Liver (tissue), 9 donors: ENCODE results near the gene FAM9A. TPM values are rescaled to one million over a fixed set of nuclear protein-coding genes. Genes with fewer than 3 reads are reported as not detected.

Experiments used
- DNase-seq: peaks from one replicate; pipeline ENCODE4 v3.0.0-alpha.2; 2017; ENCODE audit warnings: low spot score
- H3K27ac ChIP-seq, 2 donors: one replicate each; pipeline ENCODE4 v1.7.0; 2013; ENCODE audit warnings: inconsistent platforms in 2 of 2, low read length in 2 of 2, control low read depth in 1 of 2, low read depth in 1 of 2, mild to moderate bottlenecking in 1 of 2
- H3K27me3 ChIP-seq, 4 donors: one replicate each; pipeline versions ENCODE4 v1.6.1 to v1.7.0; 2013; ENCODE audit warnings: low read length in 3 of 4, inconsistent platforms in 1 of 4, mild to moderate bottlenecking in 1 of 4, moderate library complexity in 1 of 4; ENCODE audit not compliant: control insufficient read depth in 4 of 4, insufficient read depth in 4 of 4
- H3K36me3 ChIP-seq, 4 donors: one replicate each; pipeline versions ENCODE4 v1.6.1 to v1.7.0; 2013; ENCODE audit warnings: low read length in 3 of 4, mild to moderate bottlenecking in 3 of 4, low read depth in 1 of 4, moderate library complexity in 1 of 4; ENCODE audit not compliant: control insufficient read depth in 4 of 4, insufficient read depth in 3 of 4
- H3K4me1 ChIP-seq, 4 donors: one replicate each; pipeline versions ENCODE4 v1.6.1 to v1.7.0; 2013; ENCODE audit warnings: low read length in 3 of 4, mild to moderate bottlenecking in 3 of 4, moderate library complexity in 1 of 4; ENCODE audit not compliant: control insufficient read depth in 4 of 4, insufficient read depth in 4 of 4
- H3K4me3 ChIP-seq, 3 donors: one replicate each; pipeline versions ENCODE4 v1.6.1 to v1.7.0; 2013; ENCODE audit warnings: low read length in 3 of 3, control low read depth in 1 of 3, low read depth in 1 of 3, mild to moderate bottlenecking in 1 of 3
- H3K9ac ChIP-seq, 2 donors: one replicate each; pipeline ENCODE4 v1.7.0; 2013; ENCODE audit warnings: low read length in 2 of 2, mild to moderate bottlenecking in 2 of 2, moderate library complexity in 2 of 2, control low read depth in 1 of 2, low read depth in 1 of 2
- H3K9me3 ChIP-seq, 4 donors: one replicate each; pipeline versions ENCODE4 v1.6.1 to v1.7.0; 2013; ENCODE audit warnings: low read length in 3 of 4; ENCODE audit not compliant: control insufficient read depth in 4 of 4
- ATF3 ChIP-seq: IDR thresholded peaks from 2 replicates; pipeline ENCODE4 v1.6.1; 2016; ENCODE audit warnings: antibody characterized with exemption
- CTCF ChIP-seq: fragments of 150-350 bp; IDR thresholded peaks from 2 replicates; pipeline ENCODE4 v1.5.1; 2017; ENCODE audit warnings: improper control_type of control experiment, low read depth, low read length; ENCODE audit not compliant: missing input control
- EGR1 ChIP-seq, 2 donors: IDR thresholded peaks; 2 replicates each; pipeline ENCODE4 v1.6.1; 2016 to 2018; ENCODE audit warnings: antibody characterized with exemption in 2 of 2, low read depth in 2 of 2
- FOXA1 ChIP-seq: IDR thresholded peaks from 2 replicates; pipeline ENCODE4 v1.6.1; 2016; ENCODE audit warnings: antibody characterized with exemption
- FOXA2 ChIP-seq: IDR thresholded peaks from 2 replicates; pipeline ENCODE4 v1.6.1; 2016; ENCODE audit warnings: antibody characterized with exemption
- GABPA ChIP-seq, 2 donors: IDR thresholded peaks in 1 of 2; conservative IDR thresholded peaks in 1 of 2; 2 replicates each; pipeline ENCODE4 v1.6.1; 2016; ENCODE audit warnings: antibody characterized with exemption in 2 of 2, mild to moderate bottlenecking in 1 of 2, moderate library complexity in 1 of 2
- HNF4A ChIP-seq, 2 donors: conservative IDR thresholded peaks; 2 replicates each; pipeline ENCODE4 v1.6.1; 2016; ENCODE audit warnings: antibody characterized with exemption in 2 of 2, mild to moderate bottlenecking in 2 of 2
- HNF4G ChIP-seq: IDR thresholded peaks from 2 replicates; pipeline ENCODE4 v1.6.1; 2016; ENCODE audit warnings: antibody characterized with exemption
- JUND ChIP-seq, 2 donors: IDR thresholded peaks; 2 replicates each; pipeline ENCODE4 v1.6.1; 2016; ENCODE audit warnings: antibody characterized with exemption in 2 of 2
- MAX ChIP-seq: IDR thresholded peaks from 2 replicates; pipeline ENCODE4 v1.6.1; 2016; ENCODE audit warnings: antibody characterized with exemption
- NR2F2 ChIP-seq: IDR thresholded peaks from 2 replicates; pipeline ENCODE4 v1.6.1; 2016; ENCODE audit warnings: antibody characterized with exemption
- RAD21 ChIP-seq, 2 donors: IDR thresholded peaks; 2 replicates each; pipeline ENCODE4 v1.6.1; 2016; ENCODE audit warnings: antibody characterized with exemption in 2 of 2, mild to moderate bottlenecking in 2 of 2
- REST ChIP-seq: IDR thresholded peaks from 2 replicates; pipeline ENCODE4 v1.6.1; 2016; ENCODE audit warnings: antibody characterized with exemption, mild to moderate bottlenecking
- RXRA ChIP-seq, 2 donors: IDR thresholded peaks; 2 replicates each; pipeline ENCODE4 v1.6.1; 2017 to 2018; ENCODE audit warnings: antibody characterized with exemption in 2 of 2, mild to moderate bottlenecking in 1 of 2
- SP1 ChIP-seq: IDR thresholded peaks from 2 replicates; pipeline ENCODE4 v1.6.1; 2018; ENCODE audit warnings: antibody characterized with exemption, mild to moderate bottlenecking
- TAF1 ChIP-seq: conservative IDR thresholded peaks from 2 replicates; pipeline ENCODE4 v1.6.1; 2016; ENCODE audit warnings: antibody characterized with exemption, mild to moderate bottlenecking
- YY1 ChIP-seq: IDR thresholded peaks from 2 replicates; pipeline ENCODE4 v1.6.1; 2016; ENCODE audit warnings: antibody characterized with exemption, mild to moderate bottlenecking
- ZBTB33 ChIP-seq: IDR thresholded peaks from 2 replicates; pipeline ENCODE4 v1.6.1; 2016; ENCODE audit warnings: antibody characterized with exemption
- WGBS: extraction: QIAGEN DNeasy Blood & Tissue Kit; methylation state at CpG from one replicate; pipeline ENCODE4 v1.1.7; 2013; 5-methylcytosine and 5-hydroxymethylcytosine counted together
- polyA plus RNA-seq, 2 donors: library from polyadenylated mRNA; stranded (reverse) in 1 of 2; unstranded in 1 of 2; fragments of 200-250 nt in 1 of 2; fragments of >200 nt in 1 of 2; fragmentation: Nextera tagmentation in 1 of 2; extraction: Ambion mirVana in 1 of 2; gene quantifications; one replicate each; pipeline versions ENCODE4 v1.2.1 to v1.2.3, GENCODE V29; 2013 to 2015
- total RNA-seq, 2 donors: library from RNA; depleted of rRNA; stranded (reverse); fragments of >200 nt; gene quantifications; one replicate each; pipeline ENCODE4 v1.2.3, GENCODE V29; 2014
- donor health status: healthy.
- donor health status: healthy.
- donor health status: healthy.
- donor health status: healthy.
- donor health status: healthy.

The FAM9A gene
- total and polyA plus RNA-seq, 4 donors = 0.51 TPM; not detected in 3

- Histone ChIP-seq H3K27me3 (peaks cover 0 to 3% (median under 1%) of the 10 kb centered on the region in 4 donors), H3K4me1 (peaks cover 4 to 22% (median 15%) of the 10 kb centered on the region in 4 donors), H3K4me3 (no peak overlapping the region), H3K9me3 (no peaks in the 10 kb centered on the region), H3K36me3 (no peaks in the 10 kb centered on the region), H3K9ac (no peak overlapping the region), H3K27ac (no peak overlapping the region)
- no peak for DNase-seq
- 47% methylated on average over 3 of the region's 3 CpGs for WGBS
- TF ChIP-seq NR2F2 = no peak
- no peak for TF ChIP-seq JUND (IDR thresholded peaks at IDR 0.05)
- no peak for TF ChIP-seq REST
- TF ChIP-seq TAF1 = no peak
- no peak for TF ChIP-seq CTCF
- no peak for TF ChIP-seq HNF4A (conservative IDR thresholded peaks at IDR 0.05)
- TF ChIP-seq FOXA2 = no peak
- no peak for TF ChIP-seq RXRA (IDR thresholded peaks at IDR 0.05)
- no peak for TF ChIP-seq YY1
- TF ChIP-seq EGR1 (IDR thresholded peaks at IDR 0.05; ENCODE audit: low read depth in 2 of 2) = no peak
- TF ChIP-seq SP1 = no peak
- TF ChIP-seq MAX = no peak
- no peak for TF ChIP-seq ATF3
- TF ChIP-seq RAD21 (IDR thresholded peaks at IDR 0.05) = no peak
- no peak for TF ChIP-seq HNF4G
- no peak for TF ChIP-seq GABPA (IDR thresholded peaks at IDR 0.05 in 1 of 2, conservative IDR thresholded peaks at IDR 0.05 in 1 of 2)
- no peak for TF ChIP-seq ZBTB33
- TF ChIP-seq FOXA1 = no peak
These were observed 47.7 kb upstream of the FAM9A start for GRCh38 chrX:8848911-8849310.
